Measurements from ENCODE around the gene PIK3IP1.

DNA sequence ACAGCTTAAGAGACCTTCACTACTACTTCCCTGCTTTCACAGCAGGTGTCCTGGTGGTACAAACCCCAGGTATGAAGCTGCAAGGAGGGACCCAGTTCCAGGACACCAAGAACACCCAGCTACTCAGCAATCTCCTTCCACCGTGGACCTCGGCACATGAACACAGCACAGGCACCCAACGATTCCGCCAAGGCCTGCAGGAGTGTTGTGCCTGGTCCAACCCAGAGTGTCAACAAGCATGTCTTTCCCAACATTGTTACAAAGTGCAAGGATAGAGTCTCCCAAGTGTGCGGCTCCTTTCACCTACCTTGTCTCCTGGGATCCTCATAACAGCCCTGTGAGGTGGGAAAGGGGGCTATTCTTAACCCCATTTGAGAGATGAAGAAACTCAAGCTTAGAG, 42.0 kb upstream of the PIK3IP1 start:
- TF ChIP-seq EZH2 (IDR thresholded peaks at IDR 0.05; ENCODE audit: borderline replicate concordance) (no peak), EZH2phosphoT487 (IDR thresholded peaks at IDR 0.05; ENCODE audit: low read depth, severe bottlenecking, unreplicated experiment) (no peak), CTCF (IDR thresholded peaks at IDR 0.05; ENCODE audit: poor library complexity) (no peak)

All from hepatocyte (in vitro differentiated cells).